ENCODE data around the gene NFS1. TPM values are rescaled to one million over a fixed set of nuclear protein-coding genes. Genes with fewer than 3 reads are reported as not detected.
A peak's percentile ranks its signal among the peaks of the same experiment; 100 is the strongest.

The NFS1 gene
- polyA plus RNA-seq, 1 of the 3 experiments (the other 2 are of a cell fraction), result 75.6 TPM

GRCh38 chr20:35619196-35620095, 79.7 kb downstream of the NFS1 start (continued):
- TF ChIP-seq FOXJ3 (CRISPR knock-in tag; IDR thresholded peaks at IDR 0.05) (no peak), YY1 (IDR thresholded peaks at IDR 0.05; ENCODE audit: low read depth) (no peak), ZBTB33 (IDR thresholded peaks at IDR 0.05; ENCODE audit: borderline replicate concordance, low read depth) (no peak), USF1 (IDR thresholded peaks at IDR 0.05; ENCODE audit: borderline replicate concordance, low read depth) (no peak), FOSL2 (IDR thresholded peaks at IDR 0.05; ENCODE audit: borderline replicate concordance, low read depth) (peak; percentile 8; the same call in 1 of the 2 replicates), PBX3 (IDR thresholded peaks at IDR 0.05) (peak; percentile 9; the same call in 1 of the 2 replicates), IRF3 (IDR thresholded peaks at IDR 0.05; ENCODE audit: low read depth, low read length) (no peak), MEF2A (IDR thresholded peaks at IDR 0.05; ENCODE audit: borderline replicate concordance, low read depth) (no peak), TEAD4 (IDR thresholded peaks at IDR 0.05; ENCODE audit: borderline replicate concordance, insufficient read depth) (no peak), ELF1 (IDR thresholded peaks at IDR 0.05) (no peak), RXRA (IDR thresholded peaks at IDR 0.05; ENCODE audit: borderline replicate concordance, low read depth) (no peak), JUND (IDR thresholded peaks at IDR 0.05) (no peak), TAF1 (IDR thresholded peaks at IDR 0.05; ENCODE audit: borderline replicate concordance, low read depth, low read length) (peak; percentile 40; the same call in 1 of the 2 replicates)
